H1 (cell line): ENCODE data around the gene FAM53B. TPM values are rescaled to one million over a fixed set of nuclear protein-coding genes. Genes with fewer than 3 reads are reported as not detected.

Experiments used
- NRF1 ChIP-seq: IDR thresholded peaks from 2 replicates; pipeline ENCODE4 v1.6.1; 2011; ENCODE audit warnings: mild to moderate bottlenecking, low read depth, low read length, improper control_type of control experiment
- polyA plus RNA-seq, 7 experiments: library from polyadenylated mRNA; depleted of rRNA in 3 of 7; stranded (reverse) in 5 of 7; unstranded in 2 of 7; fragments of >200 nt in 5 of 7; fragments of 200-250 nt in 2 of 7; gene quantifications; 1 replicate in 5 of 7; 2 replicates in 1 of 7; 4 replicates in 1 of 7; pipeline versions ENCODE4 v1.2.1 to v1.2.3, GENCODE V29; 2011 to 2013; ENCODE audit warnings: missing spikeins in 2 of 7, mixed read lengths in 2 of 7
- total RNA-seq: library from RNA; stranded (reverse); fragmentation: NEBNext Ultra II Directional; extraction: Animal tissue kit (Norgen Biotek cat#: 25700); gene quantifications from 2 replicates; pipeline ENCODE4 v1.2.1, GENCODE V29; 2021

The FAM53B gene
- total and polyA plus RNA-seq, 2 of the 8 experiments (the other 6 are each of a cell fraction or from before 2014, with no cell fraction given), result 5.3 to 14.4 TPM

GRCh38 chr10:124648131-124648475, 96.1 kb downstream of the FAM53B start (continued):
- no peak for TF ChIP-seq NRF1
